Measurements from ENCODE around the gene SNTN. TPM values are rescaled to one million over a fixed set of nuclear protein-coding genes. Genes with fewer than 3 reads are reported as not detected.

The SNTN gene
- polyA plus RNA-seq, 1 donor from 2014 or later = not detected

DNA sequence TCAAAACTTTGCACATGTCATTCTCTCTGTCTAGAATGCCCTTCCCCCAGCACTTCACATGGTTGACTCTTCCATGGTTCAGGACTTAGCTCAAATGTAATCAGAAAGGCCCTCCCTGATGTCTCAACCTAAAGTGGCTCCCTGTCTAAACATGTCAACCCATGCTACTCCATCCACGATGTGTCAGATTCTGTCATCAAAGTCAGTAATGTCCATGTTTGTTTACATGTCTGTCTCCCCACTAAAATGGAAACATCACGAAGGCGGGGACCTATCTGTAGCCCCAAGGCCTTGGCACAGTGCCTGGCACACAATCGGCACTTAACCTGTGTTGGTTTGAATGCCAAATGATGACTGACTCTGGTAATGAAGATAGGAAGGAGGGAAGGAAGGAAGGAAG, 20.8 kb upstream of the SNTN start:
- Histone ChIP-seq H3K9ac (ENCODE audit: low read length) (no peak overlapping the region), H3K4me2 (ENCODE audit: low read length) (no peak overlapping the region), H2AFZ (ENCODE audit: low read depth, low read length) (no peak overlapping the region), H3K27ac (ENCODE audit: low read length) (no peak overlapping the region), H3K36me3 (ENCODE audit: insufficient read depth, low read length) (no peaks in the 10 kb centered on the region), H3K9me2 (ENCODE audit: insufficient read depth, low read length) (no peaks in the 10 kb centered on the region), H3F3A (ENCODE audit: insufficient read depth, low read length, poor library complexity, severe bottlenecking) (no peaks in the 10 kb centered on the region), H3K27me3 (ENCODE audit: insufficient read depth, low read depth, low read length) (no peaks in the 10 kb centered on the region), H3K4me3 (ENCODE audit: low read length) (no peak overlapping the region), H3K9me3 (ENCODE audit: low read length) (no peaks in the 10 kb centered on the region), H4K20me1 (ENCODE audit: insufficient read depth) (no peaks in the 10 kb centered on the region), H3K79me2 (replicated peaks; ENCODE audit: insufficient read depth, low read length) (no peaks in the 10 kb centered on the region)
- no peak for TF ChIP-seq MXI1 (conservative IDR thresholded peaks at IDR 0.05; ENCODE audit: poor library complexity, severe bottlenecking)
- TF ChIP-seq CTCF (IDR thresholded peaks at IDR 0.05; ENCODE audit: poor library complexity, severe bottlenecking) = no peak
- no peak for TF ChIP-seq TAF1 (IDR thresholded peaks at IDR 0.05; ENCODE audit: low read depth)

DNA sequence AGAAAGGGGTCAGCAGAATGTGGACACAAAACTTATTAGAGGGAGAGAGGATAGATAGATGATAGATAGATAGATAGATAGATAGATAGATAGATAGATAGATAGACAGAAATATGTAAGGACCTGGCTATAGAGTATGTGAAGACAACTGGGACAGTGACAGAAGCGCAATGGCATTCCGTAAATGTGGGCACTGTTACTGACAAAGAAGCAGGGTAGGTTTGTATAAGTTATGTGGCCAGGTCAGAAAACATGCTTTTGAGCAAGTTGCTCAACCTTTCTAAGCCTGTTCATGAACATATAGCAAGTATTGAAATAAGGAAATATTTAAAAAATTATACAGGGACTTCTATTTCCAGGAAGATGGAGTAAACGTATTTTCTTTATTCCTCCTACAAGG, 17.3 kb upstream of the SNTN start:
- H2AFZ ChIP-seq (ENCODE audit: low read depth, low read length) = no peak overlapping the region
- no peaks in the 10 kb centered on the region for H3F3A ChIP-seq (ENCODE audit: insufficient read depth, low read length, poor library complexity, severe bottlenecking)
- H3K9ac ChIP-seq (ENCODE audit: low read length) = no peak overlapping the region
- no peaks in the 10 kb centered on the region for H3K27me3 ChIP-seq (ENCODE audit: insufficient read depth, low read depth, low read length)
- H3K79me2 ChIP-seq (replicated peaks; ENCODE audit: insufficient read depth, low read length) = no peaks in the 10 kb centered on the region
- no peaks in the 10 kb centered on the region for H3K9me3 ChIP-seq (ENCODE audit: low read length)
- H3K9me2 ChIP-seq (ENCODE audit: insufficient read depth, low read length) = no peaks in the 10 kb centered on the region
- H3K36me3 ChIP-seq (ENCODE audit: insufficient read depth, low read length) = no peaks in the 10 kb centered on the region
- H3K27ac ChIP-seq (ENCODE audit: low read length) = no peak overlapping the region
- H4K20me1 ChIP-seq (ENCODE audit: insufficient read depth) = no peaks in the 10 kb centered on the region
- H3K4me2 ChIP-seq (ENCODE audit: low read length) = no peak overlapping the region
- TF ChIP-seq RAD21 (conservative IDR thresholded peaks at IDR 0.05) (no peak), EP300 (conservative IDR thresholded peaks at IDR 0.05; ENCODE audit: poor library complexity, severe bottlenecking) (no peak)
- TF ChIP-seq, protein P1, sequence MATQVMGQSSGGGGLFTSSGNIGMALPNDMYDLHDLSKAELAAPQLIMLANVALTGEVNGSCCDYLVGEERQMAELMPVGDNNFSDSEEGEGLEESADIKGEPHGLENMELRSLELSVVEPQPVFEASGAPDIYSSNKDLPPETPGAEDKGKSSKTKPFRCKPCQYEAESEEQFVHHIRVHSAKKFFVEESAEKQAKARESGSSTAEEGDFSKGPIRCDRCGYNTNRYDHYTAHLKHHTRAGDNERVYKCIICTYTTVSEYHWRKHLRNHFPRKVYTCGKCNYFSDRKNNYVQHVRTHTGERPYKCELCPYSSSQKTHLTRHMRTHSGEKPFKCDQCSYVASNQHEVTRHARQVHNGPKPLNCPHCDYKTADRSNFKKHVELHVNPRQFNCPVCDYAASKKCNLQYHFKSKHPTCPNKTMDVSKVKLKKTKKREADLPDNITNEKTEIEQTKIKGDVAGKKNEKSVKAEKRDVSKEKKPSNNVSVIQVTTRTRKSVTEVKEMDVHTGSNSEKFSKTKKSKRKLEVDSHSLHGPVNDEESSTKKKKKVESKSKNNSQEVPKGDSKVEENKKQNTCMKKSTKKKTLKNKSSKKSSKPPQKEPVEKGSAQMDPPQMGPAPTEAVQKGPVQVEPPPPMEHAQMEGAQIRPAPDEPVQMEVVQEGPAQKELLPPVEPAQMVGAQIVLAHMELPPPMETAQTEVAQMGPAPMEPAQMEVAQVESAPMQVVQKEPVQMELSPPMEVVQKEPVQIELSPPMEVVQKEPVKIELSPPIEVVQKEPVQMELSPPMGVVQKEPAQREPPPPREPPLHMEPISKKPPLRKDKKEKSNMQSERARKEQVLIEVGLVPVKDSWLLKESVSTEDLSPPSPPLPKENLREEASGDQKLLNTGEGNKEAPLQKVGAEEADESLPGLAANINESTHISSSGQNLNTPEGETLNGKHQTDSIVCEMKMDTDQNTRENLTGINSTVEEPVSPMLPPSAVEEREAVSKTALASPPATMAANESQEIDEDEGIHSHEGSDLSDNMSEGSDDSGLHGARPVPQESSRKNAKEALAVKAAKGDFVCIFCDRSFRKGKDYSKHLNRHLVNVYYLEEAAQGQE (IDR thresholded peaks at IDR 0.05; ENCODE audit: borderline replicate concordance) = no peak
- no peak overlapping the region for H3K4me3 ChIP-seq (ENCODE audit: low read length)

GRCh38 chr3:63639806-63640205, 12.7 kb upstream of the SNTN start:
- Histone ChIP-seq H3K79me2 (replicated peaks; ENCODE audit: insufficient read depth, low read length) (no peaks in the 10 kb centered on the region), H3K4me2 (ENCODE audit: low read length) (no peak overlapping the region), H3K27me3 (ENCODE audit: insufficient read depth, low read depth, low read length) (no peaks in the 10 kb centered on the region), H3K4me3 (ENCODE audit: low read length) (no peak overlapping the region), H3K27ac (ENCODE audit: low read length) (no peak overlapping the region), H3K9me2 (ENCODE audit: insufficient read depth, low read length) (no peaks in the 10 kb centered on the region), H3K36me3 (ENCODE audit: insufficient read depth, low read length) (no peaks in the 10 kb centered on the region), H4K20me1 (ENCODE audit: insufficient read depth) (no peaks in the 10 kb centered on the region), H3K9me3 (ENCODE audit: low read length) (no peaks in the 10 kb centered on the region), H2AFZ (ENCODE audit: low read depth, low read length) (no peak overlapping the region), H3K9ac (ENCODE audit: low read length) (no peak overlapping the region), H3F3A (ENCODE audit: insufficient read depth, low read length, poor library complexity, severe bottlenecking) (no peaks in the 10 kb centered on the region)
- TF ChIP-seq EP300 (conservative IDR thresholded peaks at IDR 0.05; ENCODE audit: poor library complexity, severe bottlenecking) (no peak), RAD21 (conservative IDR thresholded peaks at IDR 0.05) (no peak), POLR2AphosphoS5 (IDR thresholded peaks at IDR 0.05) (no peak), EZH2 (IDR thresholded peaks at IDR 0.05; ENCODE audit: borderline replicate concordance, insufficient read depth, low read length, poor library complexity, severe bottlenecking) (no peak), TAF1 (IDR thresholded peaks at IDR 0.05; ENCODE audit: low read depth) (no peak), SMC3 (conservative IDR thresholded peaks at IDR 0.05; ENCODE audit: poor library complexity) (no peak), CTCF (IDR thresholded peaks at IDR 0.05; ENCODE audit: poor library complexity, severe bottlenecking) (no peak), MXI1 (conservative IDR thresholded peaks at IDR 0.05; ENCODE audit: poor library complexity, severe bottlenecking) (no peak)
- TF ChIP-seq, protein P1 (IDR thresholded peaks at IDR 0.05; ENCODE audit: borderline replicate concordance) = no peak

All from neural cell (in vitro differentiated cells).